TTC549 (cell line): Measurements from ENCODE around the gene GLB1L.

Experiments used
- FAIRE-seq: peaks from 2 replicates; lab custom pipeline; 2012; peaks lifted over from hg19 to GRCh38; lab: Jason Lieb, UNC

The GLB1L gene

DNA sequence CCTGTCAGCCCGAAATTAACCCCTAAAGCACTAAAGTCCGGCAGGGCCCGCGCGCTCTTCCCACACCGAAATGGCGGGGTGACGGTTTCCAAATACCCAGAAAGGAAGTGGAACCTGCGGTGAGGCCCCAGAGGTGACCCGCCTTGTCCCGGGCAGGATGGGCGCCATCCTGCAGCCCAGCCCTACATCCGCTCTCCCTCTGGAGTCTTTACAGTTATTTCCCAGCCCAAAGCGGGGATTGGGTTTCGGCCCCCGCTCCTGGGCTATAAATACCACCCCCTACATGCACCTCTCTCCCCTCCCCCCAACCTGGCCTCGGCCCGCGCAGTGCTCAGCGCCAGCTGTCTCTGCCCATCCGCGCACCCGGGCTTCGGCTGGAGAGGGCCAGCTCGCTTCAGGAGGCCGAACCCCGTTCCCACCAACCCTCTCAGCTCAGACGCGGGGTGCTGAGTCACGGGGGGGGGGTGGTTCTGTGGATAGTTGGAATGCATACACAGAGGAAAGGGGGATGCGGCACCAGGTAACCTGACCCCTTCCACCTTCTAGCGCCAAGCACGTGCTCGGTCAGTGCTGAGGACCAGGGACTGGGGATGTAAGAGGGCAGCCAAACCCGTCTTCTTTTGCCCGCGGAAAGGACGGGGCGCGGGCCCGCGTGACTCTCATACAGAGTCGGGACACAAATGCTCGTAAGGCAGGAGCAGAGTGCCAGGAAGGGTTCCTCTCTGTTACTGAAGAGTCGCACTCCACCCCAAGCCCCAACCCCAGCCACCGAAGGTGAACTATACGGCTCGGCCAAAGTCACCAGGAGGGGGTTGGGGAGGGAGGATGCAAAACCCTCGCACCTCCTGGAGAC is 7.9 kb upstream of the GLB1L start, which contains the start of gene TUBA4B:
TSS of gene TUBA4B (plus strand) at position 344 of the 853 bp plus-strand sequence. CDS start at position 509, 165 bp downstream.
- no peak for FAIRE-seq

GRCh38 chr2:219252570-219252899 is 7.3 kb upstream of the GLB1L start:
- no peak for FAIRE-seq

DNA sequence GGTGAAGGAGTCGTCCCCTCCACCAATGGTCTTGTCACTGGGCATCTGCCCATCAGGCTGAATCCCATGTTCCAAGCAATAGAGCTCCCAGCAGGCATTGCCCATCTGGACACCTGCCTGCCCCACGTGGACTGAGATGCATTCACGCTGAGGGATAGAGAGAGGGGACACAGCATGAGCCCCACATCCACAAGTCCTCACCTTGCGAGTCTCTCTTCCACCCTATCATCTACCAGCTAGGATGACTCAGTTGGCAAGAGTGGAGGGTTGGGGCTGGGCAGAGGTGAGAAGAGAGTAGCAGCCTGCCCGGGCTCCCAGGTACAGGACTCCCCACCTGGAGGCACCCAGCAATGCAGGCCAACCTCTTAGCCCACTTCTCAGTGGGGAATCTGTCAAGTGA is 6.8 kb upstream of the GLB1L start:
- no peak for FAIRE-seq

- FAIRE-seq = no peak
Measured at GRCh38 chr2:219251656-219252055, 6.4 kb upstream of the GLB1L start.

- no peak for FAIRE-seq
Measured at GRCh38 chr2:219250049-219250781, 5.0 kb upstream of the GLB1L start.

DNA sequence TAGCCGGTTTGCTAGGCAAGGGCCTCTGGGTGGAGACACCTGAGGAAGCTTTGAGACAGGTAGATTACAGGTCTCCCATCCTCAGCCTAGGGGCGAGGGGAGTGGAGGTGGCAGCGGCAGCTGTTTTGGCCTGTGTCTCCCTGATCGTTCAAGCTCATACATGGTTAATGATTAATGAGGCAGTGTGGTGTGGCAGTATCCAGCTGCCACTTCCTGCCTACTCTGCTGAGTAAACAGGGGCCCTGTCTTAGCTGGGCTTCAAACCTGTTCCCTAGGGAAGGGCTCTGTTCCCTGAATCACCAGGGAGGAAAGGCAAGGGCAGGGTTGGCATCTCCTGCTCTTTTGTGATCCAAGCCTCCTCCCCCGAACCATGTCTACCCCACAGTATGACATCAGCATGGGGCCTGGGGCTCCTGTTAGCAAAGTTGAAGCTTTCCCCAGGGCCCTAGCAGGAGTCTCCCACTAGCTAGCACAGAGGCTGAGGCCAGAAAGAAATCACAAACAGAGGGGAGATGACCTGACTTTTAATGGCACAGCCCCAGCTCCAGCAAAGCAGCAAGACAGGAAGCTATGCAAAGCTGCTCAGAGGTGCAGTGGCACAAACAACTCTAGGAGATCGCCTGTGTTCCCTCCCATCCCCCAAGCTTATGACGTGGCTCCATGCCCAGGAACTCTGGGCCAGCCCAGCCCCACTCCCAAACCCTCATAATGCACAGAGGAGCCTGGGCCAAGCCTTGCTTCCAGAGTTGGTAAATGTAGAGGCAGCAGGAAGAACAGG is 4.1 kb upstream of the GLB1L start:
- no peak for FAIRE-seq

DNA sequence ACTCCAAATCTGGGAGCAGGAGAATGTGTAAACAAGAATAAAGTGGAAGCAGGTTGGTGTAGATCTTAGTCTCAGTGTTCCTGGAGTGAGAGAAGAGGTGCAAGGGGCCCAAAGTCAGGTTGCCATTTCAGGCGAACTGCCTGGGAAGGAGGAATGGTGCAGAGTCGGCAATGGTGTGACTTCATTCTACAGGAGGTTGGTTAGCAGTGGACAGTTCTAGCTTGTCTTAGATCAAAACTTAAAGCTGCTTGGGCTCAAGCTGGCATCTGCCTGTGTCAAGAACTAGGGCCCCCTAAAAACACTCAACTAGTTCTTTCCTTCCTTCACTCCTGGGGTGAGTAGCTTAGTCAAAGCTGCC is 3.6 kb upstream of the GLB1L start:
- FAIRE-seq = no peak

DNA sequence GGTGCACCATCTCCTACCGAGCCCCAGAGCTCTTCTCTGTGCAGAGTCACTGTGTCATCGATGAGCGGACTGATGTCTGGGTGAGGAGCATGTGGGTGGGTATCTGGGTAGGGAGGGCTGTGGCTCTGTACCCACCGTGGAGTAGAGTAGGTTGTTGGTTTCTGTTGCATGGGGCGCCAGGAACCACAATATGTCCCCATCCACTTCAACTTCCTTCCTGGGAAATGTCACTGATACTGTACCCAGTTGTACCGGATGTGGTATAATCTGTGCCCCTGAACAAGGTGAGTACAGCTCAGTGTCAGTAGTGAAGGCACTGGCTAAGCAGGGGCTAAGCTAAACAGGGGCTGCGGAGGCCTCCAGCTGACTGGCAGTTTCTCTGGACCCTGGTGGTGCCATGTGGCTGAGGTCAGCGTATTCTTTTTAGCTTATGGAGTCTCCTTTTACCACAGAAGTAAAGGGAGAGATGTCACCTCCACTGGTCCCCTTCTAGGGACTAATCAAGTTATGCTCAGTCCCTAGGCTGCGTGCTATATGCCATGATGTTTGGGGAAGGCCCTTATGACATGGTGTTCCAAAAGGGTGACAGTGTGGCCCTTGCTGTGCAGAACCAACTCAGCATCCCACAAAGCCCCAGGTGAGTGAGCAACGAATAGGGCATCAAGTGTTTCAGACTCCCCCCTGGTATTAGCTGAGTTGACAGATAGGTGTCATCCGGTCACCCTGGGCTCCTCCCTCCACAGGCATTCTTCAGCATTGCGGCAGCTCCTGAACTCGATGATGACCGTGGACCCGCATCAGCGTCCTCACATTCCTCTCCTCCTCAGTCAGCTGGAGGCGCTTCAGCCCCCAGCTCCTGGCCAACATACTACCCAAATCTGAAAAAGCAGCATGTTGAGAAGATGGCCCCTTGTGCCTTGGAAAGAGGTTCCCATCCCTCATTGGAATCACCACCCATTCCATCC is 2.7 kb upstream of the GLB1L start:
- FAIRE-seq = no peak

- FAIRE-seq = no peak
Measured at GRCh38 chr2:219246559-219246958, 1.3 kb upstream of the GLB1L start.

GRCh38 chr2:219245899-219246230 is 621 bp upstream of the GLB1L start:
- no peak for FAIRE-seq

DNA sequence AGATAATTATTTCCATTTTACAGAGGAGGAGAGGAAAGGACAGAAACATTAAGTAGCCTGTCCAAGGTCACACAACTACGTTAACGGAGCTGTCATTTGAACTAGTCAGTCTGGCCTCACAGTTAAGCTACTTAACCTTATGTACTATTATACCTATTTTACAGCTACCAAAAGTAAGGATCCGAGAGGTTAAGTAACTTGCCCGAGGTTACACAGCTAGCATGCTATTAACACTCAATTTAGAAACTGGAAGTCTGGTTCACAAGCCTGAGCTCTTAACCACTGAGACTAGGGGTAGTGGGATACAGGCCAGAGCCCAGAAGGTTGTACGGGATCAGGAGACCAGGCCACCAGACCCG is 476 bp downstream of the GLB1L start:
- no peak for FAIRE-seq

GRCh38 chr2:219243291-219243761 is 1.9 kb downstream of the GLB1L start:
- FAIRE-seq = no peak

- no peak for FAIRE-seq
Measured at GRCh38 chr2:219234331-219234730, 10.9 kb downstream of the GLB1L start.

- FAIRE-seq = no peak
Measured at GRCh38 chr2:219230059-219230540, 15.1 kb downstream of the GLB1L start.

DNA sequence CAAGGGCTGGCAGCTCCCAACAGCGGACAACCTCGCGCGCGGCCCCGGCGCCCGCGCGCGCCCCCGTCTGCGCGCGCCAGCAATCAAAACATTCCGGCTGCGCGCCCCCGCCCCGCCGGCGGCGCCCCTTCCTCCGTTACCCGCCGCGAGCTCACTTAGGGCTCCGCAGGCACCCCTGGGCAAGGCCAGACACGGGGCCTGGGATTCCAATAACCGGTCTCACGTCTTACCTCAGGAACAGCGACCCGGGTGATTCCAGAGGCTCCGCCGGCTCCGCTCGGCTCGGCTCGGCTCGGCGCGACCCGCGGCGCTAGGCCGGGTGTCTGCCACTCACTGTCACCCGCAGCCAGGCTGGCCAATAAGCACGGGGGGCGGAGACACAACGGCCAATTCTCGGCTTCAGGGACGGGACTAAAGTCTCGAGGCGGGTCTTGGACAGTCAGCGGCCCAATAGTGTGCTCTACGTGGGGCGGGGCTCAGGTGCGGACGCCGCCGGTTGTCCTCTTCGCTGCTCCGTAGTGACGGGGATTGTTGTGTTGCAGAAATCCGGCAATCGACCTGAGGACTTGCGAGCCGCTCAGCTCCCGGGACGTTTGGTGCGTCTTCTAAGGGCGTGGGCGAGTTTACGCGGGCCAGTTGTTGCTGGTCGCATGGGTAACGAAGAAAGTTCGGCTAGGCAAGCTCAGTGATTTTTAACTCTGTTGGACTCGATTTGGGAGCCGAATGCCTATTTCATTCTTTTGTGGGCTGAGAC is 15.8 kb downstream of the GLB1L start, which contains the start of the genes ANKZF1 and ATG9A:
TSS of gene ANKZF1 (plus strand) at position 502 of the 754 bp plus-strand sequence. CDS start 452 bp downstream, outside the sequence.
TSS of gene ATG9A (minus strand) at position 332 of the 754 bp plus-strand sequence. CDS start 1,612 bp downstream, outside the sequence.
- peak; percentile 89 for FAIRE-seq

DNA sequence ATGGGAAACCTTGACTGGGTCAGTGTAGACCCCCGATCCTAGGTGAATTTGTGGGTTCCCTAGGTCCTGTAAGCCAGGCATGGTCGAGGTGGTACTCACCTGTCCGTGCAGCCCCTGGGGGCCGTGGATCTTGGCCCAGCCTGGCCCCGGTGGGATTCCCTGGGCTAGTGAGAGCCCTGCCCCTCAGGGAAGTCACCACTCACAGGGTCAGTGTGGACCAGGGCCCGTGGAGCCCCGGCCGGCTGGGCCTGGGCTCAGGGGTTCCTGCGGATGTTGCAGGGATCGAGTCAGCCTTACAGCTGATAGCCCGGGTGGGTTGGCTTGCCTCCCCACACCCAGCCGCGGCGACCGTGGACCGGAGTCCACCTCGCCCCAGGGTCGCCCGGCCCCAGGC is 16.3 kb downstream of the GLB1L start:
- no peak for FAIRE-seq

GRCh38 chr2:219228041-219228910 is 17.0 kb downstream of the GLB1L start:
- FAIRE-seq = no peak

DNA sequence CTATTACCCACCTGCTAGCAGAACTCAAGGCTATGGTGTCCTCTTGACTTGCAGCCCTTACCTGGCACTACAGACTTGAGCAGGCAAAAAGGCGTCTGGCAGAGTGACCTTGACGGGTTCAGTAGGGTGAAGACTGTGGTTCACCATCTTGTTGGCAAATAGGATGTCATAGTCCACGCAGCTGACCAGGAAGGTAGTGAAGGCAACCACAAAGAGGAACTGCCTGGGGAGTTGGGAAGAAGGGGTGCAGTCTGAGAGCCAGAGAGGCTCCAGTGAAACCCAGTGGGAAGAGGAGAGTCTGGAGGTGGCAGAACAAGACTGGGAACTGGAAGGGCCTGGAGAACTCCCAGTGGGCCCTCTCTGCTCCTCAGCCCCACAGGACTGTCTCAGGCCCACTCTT is 19.9 kb downstream of the GLB1L start:
- FAIRE-seq = no peak

DNA sequence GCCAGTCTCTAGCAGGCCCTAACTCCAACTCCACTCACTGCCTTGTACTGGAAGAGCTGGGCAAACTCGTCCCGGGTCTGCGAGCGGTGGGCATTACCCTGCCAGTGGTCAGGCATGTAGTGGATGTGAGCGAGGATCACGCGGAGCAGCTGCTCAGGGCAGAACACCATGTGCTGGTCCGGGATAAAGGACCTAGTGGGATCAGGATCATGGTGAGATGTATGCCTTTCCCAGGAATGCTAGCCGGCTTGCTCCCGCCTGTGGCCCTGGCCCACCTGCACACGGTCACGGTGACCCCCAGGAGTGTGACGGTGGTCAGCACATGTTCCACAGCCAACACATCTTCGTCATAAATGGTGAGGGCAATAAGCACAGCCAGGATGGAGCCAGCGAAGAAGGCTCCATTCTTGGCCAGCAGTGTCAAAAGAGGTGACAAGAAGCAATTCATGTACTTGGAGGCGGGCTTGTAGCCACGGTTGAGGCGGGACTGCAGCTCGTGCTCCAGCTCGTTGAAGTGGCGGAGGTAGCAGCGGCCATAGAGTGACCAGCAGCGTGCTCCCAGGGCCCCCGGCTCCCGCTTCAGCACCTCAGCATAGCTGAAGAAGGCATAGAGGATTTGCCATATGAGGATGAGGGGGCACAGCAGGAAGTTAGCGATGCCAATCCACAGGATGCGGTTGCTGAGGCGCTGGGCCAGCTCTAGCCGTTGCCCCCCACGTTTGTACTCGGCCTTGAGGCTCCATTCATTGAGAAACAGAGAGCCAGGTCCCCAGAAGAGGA is 21.2 kb downstream of the GLB1L start:
- FAIRE-seq = no peak
